DND-41 (cell line): ENCODE results near the gene INHBC.
"Not testable (repeated sequence)": the region's sequence is repeated elsewhere in the genome, so short reads cannot be mapped to it uniquely, and the experiment has no call there.

Source experiments
- ATAC-seq: fragments of 200-7000 bp; cut with Tn5 transposase; 3 replicates; pipeline ENCODE4 v1.9.1; 2021; ENCODE audit warnings: low read depth; ENCODE audit not compliant: insufficient read depth
- DNase-seq: peaks from one replicate; pipeline ENCODE4 v3.0.0-alpha.2; 2020
- H2AFZ ChIP-seq: 2 replicates; pipeline ENCODE4 v1.6.0; 2012; ENCODE audit warnings: low read depth, low read length
- H3K27ac ChIP-seq: 2 replicates; pipeline ENCODE4 v1.5.1; 2012; ENCODE audit warnings: low read length, inconsistent platforms
- H3K27me3 ChIP-seq: fragments of 200-600 bp; sonication (generic); 2 replicates; pipeline ENCODE4 v1.6.0; 2012; ENCODE audit warnings: low read length, mild to moderate bottlenecking, inconsistent platforms; ENCODE audit not compliant: insufficient read depth, poor library complexity
- H3K36me3 ChIP-seq: 2 replicates; pipeline ENCODE4 v1.5.1; 2012; ENCODE audit warnings: low read length, inconsistent platforms; ENCODE audit not compliant: insufficient read depth
- H3K4me1 ChIP-seq: 2 replicates; pipeline ENCODE4 v1.5.1; 2012; ENCODE audit warnings: mild to moderate bottlenecking, low read length; ENCODE audit not compliant: insufficient read depth
- H3K4me2 ChIP-seq: 2 replicates; pipeline ENCODE4 v1.6.0; 2012; ENCODE audit warnings: mild to moderate bottlenecking, moderate library complexity, low read length, inconsistent platforms; ENCODE audit not compliant: insufficient read depth
- H3K4me3 ChIP-seq, 2 experiments: fragments of 200-600 bp in 1 of 2; shearing (Covaris generic) in 1 of 2; 2 replicates each; pipeline ENCODE4 v1.5.1; 2012 to 2016; ENCODE audit warnings: inconsistent platforms in 2 of 2, low read length in 2 of 2, mild to moderate bottlenecking in 2 of 2, low read depth in 1 of 2, moderate library complexity in 1 of 2
- H3K79me2 ChIP-seq: 2 replicates; pipeline ENCODE4 v1.6.0; 2012; ENCODE audit warnings: low read length, inconsistent platforms; ENCODE audit not compliant: insufficient read depth
- H3K9ac ChIP-seq: 2 replicates; pipeline ENCODE4 v1.6.0; 2012; ENCODE audit warnings: low read depth, mild to moderate bottlenecking, inconsistent platforms, low read length, moderate library complexity
- H3K9me3 ChIP-seq: 2 replicates; pipeline ENCODE4 v1.5.1; 2012; ENCODE audit warnings: low read length, moderate library complexity, mild to moderate bottlenecking, inconsistent platforms; ENCODE audit not compliant: insufficient read depth, severe bottlenecking
- H4K20me1 ChIP-seq: 2 replicates; pipeline ENCODE4 v1.6.0; 2012; ENCODE audit warnings: low read length; ENCODE audit not compliant: insufficient read depth
- CTCF ChIP-seq: IDR thresholded peaks from 2 replicates; pipeline ENCODE4 v1.5.1; 2012; ENCODE audit warnings: borderline replicate concordance, low read length, moderate library complexity, mild to moderate bottlenecking; ENCODE audit not compliant: poor library complexity, severe bottlenecking; ENCODE audit errors: extremely low read depth
- EZH2 ChIP-seq: IDR thresholded peaks from 3 replicates; pipeline ENCODE4 v1.6.1; 2012; ENCODE audit warnings: borderline replicate concordance, low read depth, mild to moderate bottlenecking, moderate library complexity, low read length, inconsistent platforms; ENCODE audit not compliant: severe bottlenecking

The INHBC gene

GRCh38 chr12:57441846-57442427 lies 7.4 kb downstream of the INHBC start:
- ATAC-seq (no peak), DNase-seq (no peak)
- H3K4me2 ChIP-seq, result no peak overlapping the region
- H3K4me3 ChIP-seq, result no peak overlapping the region
- no peaks in the 10 kb centered on the region for H3K9me3 ChIP-seq
- H3K4me1 ChIP-seq, result no peaks in the 10 kb centered on the region
- no peaks in the 10 kb centered on the region for H3K36me3 ChIP-seq
- no peaks in the 10 kb centered on the region for H4K20me1 ChIP-seq
- H2AFZ ChIP-seq, result no peak overlapping the region
- H3K79me2 ChIP-seq, result no peaks in the 10 kb centered on the region
- TF ChIP-seq CTCF, result no peak
- no peak for TF ChIP-seq EZH2
- no peak overlapping the region for H3K9ac ChIP-seq
- H3K27me3 ChIP-seq, result no peaks in the 10 kb centered on the region
- H3K27ac ChIP-seq, result no peak overlapping the region

DNA sequence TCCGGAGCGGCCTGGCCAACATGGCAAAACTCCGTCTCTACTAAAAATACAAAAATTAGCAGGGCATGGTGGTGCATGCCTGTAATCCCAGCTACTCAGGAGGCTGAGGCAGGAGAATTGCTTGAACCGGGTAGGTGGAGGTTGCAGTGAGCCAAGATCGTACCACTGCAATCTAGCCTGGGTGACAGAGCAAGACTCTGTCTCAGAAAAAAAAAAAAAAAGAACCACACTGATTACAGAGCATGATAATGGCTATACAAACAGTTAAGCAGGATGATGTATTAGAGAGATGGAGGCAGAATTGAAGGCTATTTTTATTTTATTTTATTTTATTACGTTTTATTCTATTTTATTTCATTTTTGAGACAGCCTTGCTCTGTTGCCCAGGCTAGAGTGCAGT lies 9.8 kb downstream of the INHBC start:
- H3K9ac ChIP-seq, H2AFZ ChIP-seq, ATAC-seq: not testable (repeated sequence)

GRCh38 chr12:57444744-57445143 lies 10.2 kb downstream of the INHBC start:
- no peaks in the 10 kb centered on the region for H3K27me3 ChIP-seq
- DNase-seq (no peak), ATAC-seq (no peak)
- H3K4me3 ChIP-seq, result no peak overlapping the region
- no peaks in the 10 kb centered on the region for H4K20me1 ChIP-seq
- H3K36me3 ChIP-seq, result no peaks in the 10 kb centered on the region
- peak overlapping the region; percentile 17; the same call in 1 of the 2 replicates for H2AFZ ChIP-seq
- H3K4me1 ChIP-seq, result no peaks in the 10 kb centered on the region
- H3K4me2 ChIP-seq, result no peak overlapping the region
- H3K9me3 ChIP-seq, result no peaks in the 10 kb centered on the region
- H3K9ac ChIP-seq, result no peak overlapping the region
- no peak for TF ChIP-seq EZH2
- no peak for TF ChIP-seq CTCF
- H3K27ac ChIP-seq, result no peak overlapping the region
- no peaks in the 10 kb centered on the region for H3K79me2 ChIP-seq

More for the DNA sequence above, 9.8 kb downstream of the INHBC start:
- not testable (repeated sequence) for H4K20me1 ChIP-seq, DNase-seq, H3K4me2 ChIP-seq, H3K4me3 ChIP-seq, H3K36me3 ChIP-seq, H3K9me3 ChIP-seq, H3K79me2 ChIP-seq, H3K4me1 ChIP-seq, H3K27me3 ChIP-seq, H3K27ac ChIP-seq

DNA sequence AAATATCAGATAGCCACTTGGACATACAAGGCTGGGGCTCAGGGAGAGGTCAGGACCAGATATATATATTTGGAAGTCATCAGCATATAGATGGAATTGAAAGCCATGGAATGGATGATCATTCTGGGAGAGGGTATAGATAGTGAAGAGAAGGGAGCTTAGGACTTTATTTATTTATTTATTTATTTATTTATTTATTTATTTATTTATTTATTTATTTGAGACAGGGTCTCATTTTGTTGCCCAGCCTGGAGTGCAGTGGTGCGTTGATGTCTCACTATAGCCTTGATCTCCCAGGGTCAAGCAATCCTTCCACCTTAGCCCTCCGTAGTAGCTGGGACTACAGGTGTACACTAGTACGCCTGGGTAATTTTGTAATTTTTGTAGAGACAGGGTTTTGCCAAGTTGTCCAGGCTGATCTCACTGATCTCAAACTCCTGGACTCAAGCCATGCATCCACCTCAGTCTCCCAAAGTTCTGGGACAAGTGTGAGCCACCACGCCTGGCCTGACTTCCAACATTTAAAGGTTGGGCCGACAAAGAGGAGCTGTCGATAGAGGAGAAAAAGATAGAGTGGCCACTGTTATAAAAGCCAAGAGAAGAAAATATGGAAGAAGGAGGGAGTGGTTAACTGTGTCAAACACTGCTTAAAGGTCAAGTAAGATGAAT lies 11.8 kb downstream of the INHBC start:
- no peaks in the 10 kb centered on the region for H4K20me1 ChIP-seq
- no peak for TF ChIP-seq EZH2
- TF ChIP-seq CTCF, result no peak
- no peaks in the 10 kb centered on the region for H3K36me3 ChIP-seq
- no peak overlapping the region for H3K27ac ChIP-seq
- H3K9ac ChIP-seq, result no peak overlapping the region
- ATAC-seq (no peak), DNase-seq (no peak)
- H3K4me1 ChIP-seq, result no peaks in the 10 kb centered on the region
- H3K79me2 ChIP-seq, result no peaks in the 10 kb centered on the region
- no peak overlapping the region for H3K4me2 ChIP-seq
- H3K4me3 ChIP-seq, result no peak overlapping the region
- no peaks in the 10 kb centered on the region for H3K27me3 ChIP-seq
- H2AFZ ChIP-seq, result no peak overlapping the region
- no peaks in the 10 kb centered on the region for H3K9me3 ChIP-seq
